ENCODE results near the gene CBX8. TPM values are rescaled to one million over a fixed set of nuclear protein-coding genes. Genes with fewer than 3 reads are reported as not detected.

Gene CBX8
- total and polyA plus RNA-seq, 2 of the 13 experiments (the other 11 are each of a cell fraction or from before 2014, with no cell fraction given): 0.34 to 12.6 TPM

GRCh38 chr17:79811011-79811867 lies 14.4 kb upstream of the CBX8 start (continued):
- TF ChIP-seq SNAPC5 (CRISPR knock-in tag; IDR thresholded peaks at IDR 0.05; ENCODE audit: borderline replicate concordance) (no peak), HNRNPH1 (optimal IDR thresholded peaks at IDR 0.05; ENCODE audit: low read depth, low read length) (no peak), PCBP2 (optimal IDR thresholded peaks at IDR 0.05; ENCODE audit: low read depth, low read length, poor library complexity, severe bottlenecking) (no peak), ZNF33A (CRISPR knock-in tag; IDR thresholded peaks at IDR 0.05; ENCODE audit: borderline replicate concordance) (no peak), MAF1 (CRISPR knock-in tag; IDR thresholded peaks at IDR 0.05; ENCODE audit: borderline replicate concordance) (peak; percentile 57; the same call in 1 of the 2 replicates), ZFX (CRISPR knock-in tag; IDR thresholded peaks at IDR 0.05; ENCODE audit: low read depth) (0 out of 2 replicates have a peak, but pooled peaks have one; percentile 41), DMTF1 (CRISPR knock-in tag; IDR thresholded peaks at IDR 0.05) (no peak), ZNF292 (CRISPR knock-in tag; IDR thresholded peaks at IDR 0.05; ENCODE audit: borderline replicate concordance, low read depth) (no peak), PTBP1 (IDR thresholded peaks at IDR 0.05; ENCODE audit: low read depth, low read length, poor library complexity, severe bottlenecking) (no peak), THAP11 (CRISPR knock-in tag; IDR thresholded peaks at IDR 0.05) (peak; percentile 57), CREBL2 (CRISPR knock-in tag; IDR thresholded peaks at IDR 0.05; ENCODE audit: borderline replicate concordance) (no peak), ZNF605 (CRISPR knock-in tag; IDR thresholded peaks at IDR 0.05) (no peak), ZNF749 (CRISPR knock-in tag; IDR thresholded peaks at IDR 0.05; ENCODE audit: borderline replicate concordance) (0 out of 2 replicates have a peak, but pooled peaks have one; percentile 36), ZNF564 (CRISPR knock-in tag; IDR thresholded peaks at IDR 0.05) (no peak), ZFYVE20 (CRISPR knock-in tag; IDR thresholded peaks at IDR 0.05; ENCODE audit: borderline replicate concordance, low read depth) (no peak), TCF7 (IDR thresholded peaks at IDR 0.05; ENCODE audit: low read depth) (no peak), TP53 (CRISPR knock-in tag; conservative IDR thresholded peaks at IDR 0.05) (no peak), KLF16 (CRISPR knock-in tag; IDR thresholded peaks at IDR 0.05) (peak; percentile 77 to 81; a peak in 2 of 4 replicates), DMAP1 (CRISPR knock-in tag; IDR thresholded peaks at IDR 0.05) (0 out of 2 replicates have a peak, but pooled peaks have one; percentile 19), ZNF547 (CRISPR knock-in tag; IDR thresholded peaks at IDR 0.05) (peak; percentile 85; the same call in 1 of the 2 replicates), ZNF382 (CRISPR knock-in tag; IDR thresholded peaks at IDR 0.05; ENCODE audit: borderline replicate concordance) (no peak), ZBTB42 (CRISPR knock-in tag; IDR thresholded peaks at IDR 0.05) (no peak), CREB3 (CRISPR knock-in tag; IDR thresholded peaks at IDR 0.05) (0 out of 2 replicates have a peak, but pooled peaks have one; percentile 51), ZSCAN30 (CRISPR knock-in tag; IDR thresholded peaks at IDR 0.05) (no peak), SNRNP70 (IDR thresholded peaks at IDR 0.05; ENCODE audit: low read depth, low read length) (no peak), KAT7 (CRISPR knock-in tag; IDR thresholded peaks at IDR 0.05; ENCODE audit: borderline replicate concordance) (no peak), DNMT3B (CRISPR knock-in tag; conservative IDR thresholded peaks at IDR 0.05) (no peak), RAD51 (IDR thresholded peaks at IDR 0.05; ENCODE audit: borderline replicate concordance) (no peak)

All from HepG2 (cell line).